Measurements from ENCODE around the gene RGPD4. TPM values are rescaled to one million over a fixed set of nuclear protein-coding genes. Genes with fewer than 3 reads are reported as not detected.
"Not testable (repeated sequence)": the region's sequence is repeated elsewhere in the genome, so short reads cannot be mapped to it uniquely, and the experiment has no call there.

The RGPD4 gene
- total RNA-seq, 2 donors from 2014 or later = not detected

DNA sequence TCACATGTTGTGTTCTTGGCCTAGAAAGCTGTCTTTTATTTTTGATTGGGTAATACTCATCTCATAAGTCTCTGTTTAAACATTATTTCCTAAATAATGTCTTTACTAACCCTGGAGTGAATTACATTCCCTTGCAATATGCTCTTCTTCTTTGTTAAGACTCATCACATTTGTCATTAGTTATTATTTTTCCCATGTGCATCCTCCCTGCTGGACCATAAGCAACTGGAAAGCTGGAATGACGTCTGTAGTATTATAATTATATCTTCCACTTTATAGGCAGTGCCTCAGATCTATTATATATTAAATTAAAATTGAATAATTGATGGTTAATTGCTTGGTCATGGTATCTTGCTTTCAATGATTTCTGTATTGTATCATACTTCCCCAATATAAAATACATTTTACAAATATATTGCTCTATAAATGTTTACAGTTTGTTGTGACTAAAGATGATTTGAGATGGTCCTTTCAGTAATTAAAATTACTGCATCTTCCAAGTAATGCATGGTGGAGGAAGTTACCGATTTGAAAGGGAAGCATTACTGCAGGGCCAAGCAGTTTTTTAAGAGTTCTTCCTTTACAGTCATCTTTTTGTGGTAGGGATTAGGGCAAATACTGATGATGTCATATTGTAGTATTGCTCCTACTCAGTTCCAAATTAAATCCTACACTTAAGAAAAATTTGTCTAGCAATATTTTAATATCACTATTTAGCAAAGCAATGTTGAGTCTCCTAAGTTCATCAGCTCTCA, 2.1 kb upstream of the RGPD4 start:
- no peaks in the 10 kb centered on the region for H3K36me3 Mint-ChIP-seq (ENCODE audit: low read depth)
- no peaks in the 10 kb centered on the region for H3K4me1 Mint-ChIP-seq
- H3K27me3 Mint-ChIP-seq = no peaks in the 10 kb centered on the region
- ATAC-seq (replicated peaks) = no peak
- H3K9me3 Mint-ChIP-seq = no peaks in the 10 kb centered on the region
- no peak overlapping the region for H3K4me3 Mint-ChIP-seq
- no peak overlapping the region for H3K27ac Mint-ChIP-seq

GRCh38 chr2:107825206-107825563, 1.5 kb upstream of the RGPD4 start:
- Mint-ChIP-seq H3K4me1 (no peaks in the 10 kb centered on the region), H3K36me3 (ENCODE audit: low read depth) (no peaks in the 10 kb centered on the region), H3K27me3 (no peaks in the 10 kb centered on the region), H3K4me3 (no peak overlapping the region), H3K27ac (no peak overlapping the region), H3K9me3 (no peaks in the 10 kb centered on the region)
- no peak for ATAC-seq (replicated peaks)

- not testable (repeated sequence) for H3K9me3 Mint-ChIP-seq; H3K4me3 Mint-ChIP-seq; H3K4me1 Mint-ChIP-seq; H3K27me3 Mint-ChIP-seq; H3K27ac Mint-ChIP-seq; H3K36me3 Mint-ChIP-seq (ENCODE audit: low read depth); ATAC-seq (replicated peaks)
Observed at GRCh38 chr2:107829514-107829913, 2.8 kb downstream of the RGPD4 start.

DNA sequence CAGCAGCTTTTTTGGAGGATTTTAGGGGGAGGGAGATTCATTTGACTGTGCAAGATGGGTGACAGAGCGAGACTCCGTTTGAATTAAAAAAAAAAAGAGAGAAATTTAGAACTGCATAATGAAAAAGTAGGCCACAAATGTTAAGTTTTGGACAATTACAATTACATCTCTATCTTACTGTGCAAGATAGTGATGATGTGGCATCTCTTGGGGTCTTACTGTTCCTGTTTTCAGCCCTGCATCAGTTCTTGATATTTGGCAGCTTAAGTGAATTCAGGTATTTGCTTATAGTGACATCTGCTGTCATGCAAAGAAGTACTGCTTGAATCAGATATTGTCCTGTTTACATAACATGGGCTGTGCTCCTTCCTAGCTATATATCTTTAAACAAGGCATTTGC, 6.5 kb downstream of the RGPD4 start:
- not testable (repeated sequence) for H3K36me3 Mint-ChIP-seq (ENCODE audit: low read depth); H3K4me1 Mint-ChIP-seq; H3K4me3 Mint-ChIP-seq; H3K9me3 Mint-ChIP-seq; H3K27ac Mint-ChIP-seq; H3K27me3 Mint-ChIP-seq; ATAC-seq (replicated peaks)

DNA sequence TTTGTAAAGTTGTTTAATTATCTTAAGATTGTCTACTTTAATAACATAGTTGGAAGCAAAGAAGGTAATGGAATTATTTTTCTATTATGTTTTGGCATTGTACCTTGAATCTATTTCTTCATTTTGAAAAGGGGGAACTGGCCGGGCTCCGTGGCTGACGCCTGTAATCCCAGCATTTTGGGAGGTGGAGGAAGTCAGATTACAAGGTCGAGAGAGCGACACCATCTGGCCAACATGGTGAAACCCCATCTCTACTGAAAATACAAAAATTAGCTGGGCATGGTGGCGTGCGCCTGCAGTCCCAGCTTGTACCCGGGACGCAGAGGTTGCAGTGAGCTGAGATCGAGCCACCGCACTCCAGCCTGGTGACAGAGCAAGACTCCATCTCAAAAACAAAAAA, 6.9 kb downstream of the RGPD4 start:
- H3K9me3 Mint-ChIP-seq; H3K4me1 Mint-ChIP-seq; ATAC-seq (replicated peaks); H3K27me3 Mint-ChIP-seq; H3K36me3 Mint-ChIP-seq (ENCODE audit: low read depth); H3K4me3 Mint-ChIP-seq; H3K27ac Mint-ChIP-seq: not testable (repeated sequence)

GRCh38 chr2:107916121-107916520, 89.4 kb downstream of the RGPD4 start:
- not testable (repeated sequence) for ATAC-seq (replicated peaks); H3K27me3 Mint-ChIP-seq; H3K4me3 Mint-ChIP-seq; H3K36me3 Mint-ChIP-seq (ENCODE audit: low read depth); H3K9me3 Mint-ChIP-seq; H3K4me1 Mint-ChIP-seq; H3K27ac Mint-ChIP-seq

GRCh38 chr2:107916696-107917370, 90.1 kb downstream of the RGPD4 start:
- not testable (repeated sequence) for H3K27me3 Mint-ChIP-seq; H3K36me3 Mint-ChIP-seq (ENCODE audit: low read depth); H3K9me3 Mint-ChIP-seq; ATAC-seq (replicated peaks); H3K4me1 Mint-ChIP-seq; H3K4me3 Mint-ChIP-seq; H3K27ac Mint-ChIP-seq

- no peak for ATAC-seq (replicated peaks)
- no peak overlapping the region for H3K27ac Mint-ChIP-seq
- H3K36me3 Mint-ChIP-seq (ENCODE audit: low read depth) = no peaks in the 10 kb centered on the region
- no peaks in the 10 kb centered on the region for H3K4me1 Mint-ChIP-seq
- H3K4me3 Mint-ChIP-seq = no peak overlapping the region
- H3K27me3 Mint-ChIP-seq = peaks cover 7% of the 10 kb centered on the region
- H3K9me3 Mint-ChIP-seq = no peaks in the 10 kb centered on the region
Observed at GRCh38 chr2:107927034-107927534, 100.4 kb downstream of the RGPD4 start.

DNA sequence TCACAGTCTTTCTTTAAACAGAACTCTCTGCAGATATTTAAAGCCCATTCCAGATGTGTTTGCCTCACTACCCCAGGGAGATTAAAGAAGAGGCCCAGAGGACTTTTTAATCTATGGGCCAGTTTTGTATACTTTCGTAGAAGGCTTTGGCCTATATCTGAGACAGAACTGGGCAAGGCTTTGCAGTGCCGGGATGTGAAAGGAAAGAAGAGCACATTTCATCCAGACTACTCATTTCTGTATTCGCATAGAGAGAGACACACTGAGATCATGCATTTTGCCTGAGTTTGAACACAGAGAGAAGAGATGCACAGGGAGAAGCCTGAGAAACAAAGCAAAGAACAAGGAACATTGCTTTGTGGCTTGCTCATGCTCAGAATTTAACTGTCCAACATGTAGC, 104.7 kb downstream of the RGPD4 start:
- no peaks in the 10 kb centered on the region for H3K4me1 Mint-ChIP-seq
- ATAC-seq (replicated peaks) = no peak
- no peak overlapping the region for H3K27ac Mint-ChIP-seq
- H3K27me3 Mint-ChIP-seq = peaks cover 13% of the 10 kb centered on the region
- no peaks in the 10 kb centered on the region for H3K36me3 Mint-ChIP-seq (ENCODE audit: low read depth)
- no peaks in the 10 kb centered on the region for H3K9me3 Mint-ChIP-seq
- no peak overlapping the region for H3K4me3 Mint-ChIP-seq

- Mint-ChIP-seq H3K27ac (no peak overlapping the region), H3K27me3 (peaks cover 13% of the 10 kb centered on the region), H3K4me1 (no peaks in the 10 kb centered on the region), H3K9me3 (no peaks in the 10 kb centered on the region), H3K36me3 (ENCODE audit: low read depth) (no peaks in the 10 kb centered on the region), H3K4me3 (no peak overlapping the region)
- no peak for ATAC-seq (replicated peaks)
Observed at GRCh38 chr2:107932488-107932887, 105.8 kb downstream of the RGPD4 start.

- Mint-ChIP-seq H3K27me3 (peaks cover 13% of the 10 kb centered on the region), H3K4me1 (no peaks in the 10 kb centered on the region), H3K27ac (no peak overlapping the region), H3K9me3 (no peaks in the 10 kb centered on the region), H3K36me3 (ENCODE audit: low read depth) (no peaks in the 10 kb centered on the region), H3K4me3 (no peak overlapping the region)
- no peak for ATAC-seq (replicated peaks)
Observed at GRCh38 chr2:107932979-107933378, 106.3 kb downstream of the RGPD4 start.

DNA sequence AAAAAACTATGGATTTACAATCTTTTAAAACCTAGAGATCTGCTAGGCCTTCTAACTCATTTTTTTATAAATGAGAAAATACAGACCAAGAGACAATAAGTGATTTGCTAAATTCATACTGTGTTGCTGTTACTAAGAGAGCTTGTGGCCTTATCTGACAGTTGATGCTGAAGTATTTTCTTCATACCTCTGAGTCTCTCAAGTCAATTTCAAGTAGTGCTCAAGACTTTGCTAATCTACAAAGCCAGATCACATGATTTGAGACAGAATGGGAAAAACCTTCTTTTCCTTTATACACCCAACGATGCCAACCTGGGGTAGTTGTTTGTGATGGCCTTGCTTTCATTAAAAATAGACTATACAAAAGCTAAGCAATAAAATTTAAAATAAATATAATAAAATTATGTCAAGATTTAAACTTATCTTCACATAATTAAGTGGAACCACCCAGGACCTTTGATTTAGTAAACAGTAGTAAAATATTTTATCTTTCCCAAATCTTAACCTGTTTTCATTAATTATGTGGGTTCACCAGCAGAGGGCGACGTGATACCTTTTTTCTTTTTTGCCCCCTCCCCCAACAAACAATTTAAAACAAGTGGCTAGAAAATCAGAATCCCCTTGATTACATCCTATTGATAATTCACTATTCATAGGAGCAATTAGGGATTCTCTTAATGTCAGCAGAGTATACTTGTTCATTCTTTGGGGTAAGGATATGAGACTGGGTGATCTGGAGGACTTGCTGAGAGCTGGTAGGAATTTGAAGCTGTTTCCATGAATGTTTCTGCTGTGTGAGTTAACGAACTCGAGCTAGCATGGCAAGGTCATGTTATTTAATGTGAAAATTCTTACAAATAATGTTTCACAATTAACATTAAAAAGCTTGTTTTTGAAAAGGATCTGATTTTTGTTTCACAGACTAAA, 110.0 kb downstream of the RGPD4 start:
- no peak for ATAC-seq (replicated peaks)
- Mint-ChIP-seq H3K4me3 (no peak overlapping the region), H3K4me1 (no peaks in the 10 kb centered on the region), H3K27me3 (peaks cover 9% of the 10 kb centered on the region), H3K9me3 (no peaks in the 10 kb centered on the region), H3K36me3 (ENCODE audit: low read depth) (no peaks in the 10 kb centered on the region), H3K27ac (no peak overlapping the region)
